ENCODE measurements around the gene MVP.
A peak's percentile ranks its signal among the peaks of the same experiment; 100 is the strongest.

Gene MVP

DNA sequence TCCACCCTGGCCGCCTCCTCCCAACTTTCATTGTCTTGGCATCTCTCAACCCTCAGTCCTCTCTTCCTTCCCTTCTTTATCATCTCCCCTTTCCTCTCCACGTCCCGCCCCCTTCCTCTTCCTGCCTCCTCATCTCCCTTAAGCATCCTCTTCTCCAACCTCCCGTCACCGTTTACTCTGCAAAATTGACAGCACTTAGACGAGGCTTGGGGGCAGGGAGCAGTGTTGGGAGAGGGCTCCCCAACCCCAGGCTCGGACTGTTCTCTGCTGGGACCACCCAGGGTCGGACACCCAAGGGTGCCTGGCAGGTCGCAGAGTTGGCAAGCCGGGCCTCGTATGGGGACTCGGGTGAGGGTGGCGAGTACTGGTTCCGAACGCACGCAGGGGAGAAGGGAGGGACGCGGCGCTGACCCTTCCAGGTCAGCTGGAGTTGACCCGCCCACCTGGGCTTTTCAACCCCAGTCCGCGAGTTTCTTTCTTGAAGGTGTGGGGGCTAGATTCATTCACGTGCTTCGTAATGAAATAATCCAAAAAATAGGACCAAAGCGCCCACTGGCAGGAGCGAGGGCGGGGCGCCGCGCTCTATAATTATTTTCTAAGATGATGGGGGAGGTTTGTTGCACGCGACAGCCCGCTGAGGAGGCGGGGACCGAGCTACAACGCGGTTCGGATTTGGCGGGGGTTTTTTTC, 5.1 kb upstream of the MVP start:
- TF ChIP-seq ZFP3 (CRISPR knock-in tag; IDR thresholded peaks at IDR 0.05) = no peak
- no peak for TF ChIP-seq RARB (CRISPR knock-in tag; IDR thresholded peaks at IDR 0.05)
- TF ChIP-seq, protein P1, sequence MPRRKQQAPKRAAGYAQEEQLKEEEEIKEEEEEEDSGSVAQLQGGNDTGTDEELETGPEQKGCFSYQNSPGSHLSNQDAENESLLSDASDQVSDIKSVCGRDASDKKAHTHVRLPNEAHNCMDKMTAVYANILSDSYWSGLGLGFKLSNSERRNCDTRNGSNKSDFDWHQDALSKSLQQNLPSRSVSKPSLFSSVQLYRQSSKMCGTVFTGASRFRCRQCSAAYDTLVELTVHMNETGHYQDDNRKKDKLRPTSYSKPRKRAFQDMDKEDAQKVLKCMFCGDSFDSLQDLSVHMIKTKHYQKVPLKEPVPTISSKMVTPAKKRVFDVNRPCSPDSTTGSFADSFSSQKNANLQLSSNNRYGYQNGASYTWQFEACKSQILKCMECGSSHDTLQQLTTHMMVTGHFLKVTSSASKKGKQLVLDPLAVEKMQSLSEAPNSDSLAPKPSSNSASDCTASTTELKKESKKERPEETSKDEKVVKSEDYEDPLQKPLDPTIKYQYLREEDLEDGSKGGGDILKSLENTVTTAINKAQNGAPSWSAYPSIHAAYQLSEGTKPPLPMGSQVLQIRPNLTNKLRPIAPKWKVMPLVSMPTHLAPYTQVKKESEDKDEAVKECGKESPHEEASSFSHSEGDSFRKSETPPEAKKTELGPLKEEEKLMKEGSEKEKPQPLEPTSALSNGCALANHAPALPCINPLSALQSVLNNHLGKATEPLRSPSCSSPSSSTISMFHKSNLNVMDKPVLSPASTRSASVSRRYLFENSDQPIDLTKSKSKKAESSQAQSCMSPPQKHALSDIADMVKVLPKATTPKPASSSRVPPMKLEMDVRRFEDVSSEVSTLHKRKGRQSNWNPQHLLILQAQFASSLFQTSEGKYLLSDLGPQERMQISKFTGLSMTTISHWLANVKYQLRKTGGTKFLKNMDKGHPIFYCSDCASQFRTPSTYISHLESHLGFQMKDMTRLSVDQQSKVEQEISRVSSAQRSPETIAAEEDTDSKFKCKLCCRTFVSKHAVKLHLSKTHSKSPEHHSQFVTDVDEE (CRISPR knock-in tag; IDR thresholded peaks at IDR 0.05) = no peak
- TF ChIP-seq SNAI2 (CRISPR knock-in tag; IDR thresholded peaks at IDR 0.05) = no peak
- no peak for TF ChIP-seq CSDC2 (CRISPR knock-in tag; IDR thresholded peaks at IDR 0.05)
- no peak for TF ChIP-seq BACH2 (CRISPR knock-in tag; IDR thresholded peaks at IDR 0.05; ENCODE audit: borderline replicate concordance)
- no peak for TF ChIP-seq ZC3H10 (CRISPR knock-in tag; IDR thresholded peaks at IDR 0.05)
- ATAC-seq = no peak

DNA sequence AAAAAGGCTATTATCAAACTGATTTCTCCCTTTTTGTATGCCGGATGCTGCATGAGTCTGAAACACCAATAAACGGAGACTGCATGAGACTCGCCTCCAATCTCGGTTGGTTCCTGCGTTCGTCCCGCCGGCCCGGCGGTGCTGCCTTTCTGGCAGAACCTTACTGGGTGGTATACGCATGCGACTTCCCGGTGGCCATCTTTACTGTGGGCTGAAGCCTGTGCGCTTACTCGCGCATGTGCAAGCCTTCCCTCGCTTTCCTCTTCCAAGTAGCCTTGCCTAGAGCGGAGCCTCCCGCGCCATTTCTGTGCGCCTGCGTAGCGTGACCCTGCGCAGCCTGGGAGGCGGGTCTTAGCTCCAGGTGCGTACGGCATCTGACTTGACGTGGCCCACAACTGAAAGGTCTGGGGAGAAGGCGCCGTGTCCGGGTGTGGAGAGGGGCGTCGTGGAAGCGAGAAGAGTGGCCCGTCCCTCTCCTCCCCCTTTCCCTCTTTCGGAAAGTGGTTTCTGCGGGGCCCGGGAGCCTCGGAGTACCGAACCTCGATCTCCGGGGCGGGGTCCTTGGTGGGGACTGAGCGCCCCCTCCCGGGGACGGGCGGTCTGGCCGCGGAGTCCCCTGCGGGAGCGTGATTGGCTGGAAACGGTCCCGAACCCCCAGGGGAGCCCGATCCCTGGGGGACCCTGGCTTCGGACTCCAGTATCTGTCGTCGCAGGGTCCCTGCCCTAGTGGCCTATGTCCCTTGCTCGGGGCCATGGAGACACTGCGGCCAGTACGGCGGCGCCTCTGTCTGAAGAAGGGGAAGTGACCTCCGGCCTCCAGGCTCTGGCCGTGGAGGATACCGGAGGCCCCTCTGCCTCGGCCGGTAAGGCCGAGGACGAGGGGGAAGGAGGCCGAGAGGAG, 4.2 kb upstream of the MVP start, which contains the start of gene PAGR1:
Gene PAGR1 (plus strand): TSS at position 360 of the 901 bp plus-strand sequence. CDS start 374 bp downstream, at position 734.
- TF ChIP-seq, protein P2, sequence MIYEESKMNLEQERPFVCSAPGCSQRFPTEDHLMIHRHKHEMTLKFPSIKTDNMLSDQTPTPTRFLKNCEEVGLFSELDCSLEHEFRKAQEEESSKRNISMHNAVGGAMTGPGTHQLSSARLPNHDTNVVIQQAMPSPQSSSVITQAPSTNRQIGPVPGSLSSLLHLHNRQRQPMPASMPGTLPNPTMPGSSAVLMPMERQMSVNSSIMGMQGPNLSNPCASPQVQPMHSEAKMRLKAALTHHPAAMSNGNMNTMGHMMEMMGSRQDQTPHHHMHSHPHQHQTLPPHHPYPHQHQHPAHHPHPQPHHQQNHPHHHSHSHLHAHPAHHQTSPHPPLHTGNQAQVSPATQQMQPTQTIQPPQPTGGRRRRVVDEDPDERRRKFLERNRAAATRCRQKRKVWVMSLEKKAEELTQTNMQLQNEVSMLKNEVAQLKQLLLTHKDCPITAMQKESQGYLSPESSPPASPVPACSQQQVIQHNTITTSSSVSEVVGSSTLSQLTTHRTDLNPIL (CRISPR knock-in tag; IDR thresholded peaks at IDR 0.05; ENCODE audit: low read depth) = no peak
- peak; percentile 60 for ATAC-seq

DNA sequence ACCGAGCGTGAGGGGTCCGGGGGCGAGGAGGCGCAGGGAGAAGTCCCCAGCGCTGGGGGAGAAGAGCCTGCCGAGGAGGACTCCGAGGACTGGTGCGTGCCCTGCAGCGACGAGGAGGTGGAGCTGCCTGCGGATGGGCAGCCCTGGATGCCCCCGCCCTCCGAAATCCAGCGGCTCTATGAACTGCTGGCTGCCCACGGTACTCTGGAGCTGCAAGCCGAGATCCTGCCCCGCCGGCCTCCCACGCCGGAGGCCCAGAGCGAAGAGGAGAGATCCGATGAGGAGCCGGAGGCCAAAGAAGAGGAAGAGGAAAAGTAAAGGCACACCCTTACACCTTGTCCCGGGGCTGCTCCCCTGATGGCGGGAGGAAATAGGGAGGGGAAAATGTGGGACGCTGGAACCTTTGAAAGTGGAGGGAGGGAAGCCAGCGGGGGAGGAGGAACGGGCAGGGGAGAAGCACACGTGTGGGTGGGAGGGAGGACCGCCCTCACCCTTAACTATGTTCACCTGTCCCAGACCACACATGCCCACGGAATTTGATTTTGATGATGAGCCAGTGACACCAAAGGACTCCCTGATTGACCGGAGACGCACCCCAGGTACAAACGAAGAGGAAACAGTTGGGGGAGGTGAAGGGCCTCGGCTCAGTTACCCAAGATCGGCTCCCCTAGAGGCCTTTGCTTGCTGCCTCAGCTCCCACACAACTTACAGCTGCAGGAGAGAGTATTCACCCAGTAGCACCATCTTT, 3.4 kb upstream of the MVP start:
- ATAC-seq = peak; percentile 49
- no peak for TF ChIP-seq ZNF8 (CRISPR knock-in tag; IDR thresholded peaks at IDR 0.05)
- no peak for TF ChIP-seq PPARA (CRISPR knock-in tag; IDR thresholded peaks at IDR 0.05; ENCODE audit: borderline replicate concordance)
- no peak for TF ChIP-seq RARB (CRISPR knock-in tag; IDR thresholded peaks at IDR 0.05)
- no peak for TF ChIP-seq ZC3H10 (CRISPR knock-in tag; IDR thresholded peaks at IDR 0.05)
- no peak for TF ChIP-seq ARNTL (CRISPR knock-in tag; IDR thresholded peaks at IDR 0.05; ENCODE audit: borderline replicate concordance, low read depth)
- no peak for TF ChIP-seq TCF4 (CRISPR knock-in tag; IDR thresholded peaks at IDR 0.05; ENCODE audit: borderline replicate concordance)
- TF ChIP-seq ISL1 (CRISPR knock-in tag; IDR thresholded peaks at IDR 0.05) = no peak
- TF ChIP-seq ZNF565 (CRISPR knock-in tag; conservative IDR thresholded peaks at IDR 0.05; ENCODE audit: low read depth) = no peak
- no peak for TF ChIP-seq ZFP3 (CRISPR knock-in tag; IDR thresholded peaks at IDR 0.05)
- TF ChIP-seq, protein P2 (CRISPR knock-in tag; IDR thresholded peaks at IDR 0.05; ENCODE audit: low read depth) = no peak
- TF ChIP-seq, protein P3, sequence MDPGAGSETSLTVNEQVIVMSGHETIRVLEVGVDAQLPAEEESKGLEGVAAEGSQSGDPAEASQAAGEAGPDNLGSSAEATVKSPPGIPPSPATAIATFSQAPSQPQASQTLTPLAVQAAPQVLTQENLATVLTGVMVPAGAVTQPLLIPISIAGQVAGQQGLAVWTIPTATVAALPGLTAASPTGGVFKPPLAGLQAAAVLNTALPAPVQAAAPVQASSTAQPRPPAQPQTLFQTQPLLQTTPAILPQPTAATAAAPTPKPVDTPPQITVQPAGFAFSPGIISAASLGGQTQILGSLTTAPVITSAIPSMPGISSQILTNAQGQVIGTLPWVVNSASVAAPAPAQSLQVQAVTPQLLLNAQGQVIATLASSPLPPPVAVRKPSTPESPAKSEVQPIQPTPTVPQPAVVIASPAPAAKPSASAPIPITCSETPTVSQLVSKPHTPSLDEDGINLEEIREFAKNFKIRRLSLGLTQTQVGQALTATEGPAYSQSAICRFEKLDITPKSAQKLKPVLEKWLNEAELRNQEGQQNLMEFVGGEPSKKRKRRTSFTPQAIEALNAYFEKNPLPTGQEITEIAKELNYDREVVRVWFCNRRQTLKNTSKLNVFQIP (CRISPR knock-in tag; IDR thresholded peaks at IDR 0.05; ENCODE audit: borderline replicate concordance, low read depth) = no peak
- TF ChIP-seq CSDC2 (CRISPR knock-in tag; IDR thresholded peaks at IDR 0.05) = no peak
- no peak for TF ChIP-seq TOX (CRISPR knock-in tag; IDR thresholded peaks at IDR 0.05; ENCODE audit: borderline replicate concordance)
- no peak for TF ChIP-seq GLIS3 (CRISPR knock-in tag; IDR thresholded peaks at IDR 0.05)
- TF ChIP-seq, protein P4, sequence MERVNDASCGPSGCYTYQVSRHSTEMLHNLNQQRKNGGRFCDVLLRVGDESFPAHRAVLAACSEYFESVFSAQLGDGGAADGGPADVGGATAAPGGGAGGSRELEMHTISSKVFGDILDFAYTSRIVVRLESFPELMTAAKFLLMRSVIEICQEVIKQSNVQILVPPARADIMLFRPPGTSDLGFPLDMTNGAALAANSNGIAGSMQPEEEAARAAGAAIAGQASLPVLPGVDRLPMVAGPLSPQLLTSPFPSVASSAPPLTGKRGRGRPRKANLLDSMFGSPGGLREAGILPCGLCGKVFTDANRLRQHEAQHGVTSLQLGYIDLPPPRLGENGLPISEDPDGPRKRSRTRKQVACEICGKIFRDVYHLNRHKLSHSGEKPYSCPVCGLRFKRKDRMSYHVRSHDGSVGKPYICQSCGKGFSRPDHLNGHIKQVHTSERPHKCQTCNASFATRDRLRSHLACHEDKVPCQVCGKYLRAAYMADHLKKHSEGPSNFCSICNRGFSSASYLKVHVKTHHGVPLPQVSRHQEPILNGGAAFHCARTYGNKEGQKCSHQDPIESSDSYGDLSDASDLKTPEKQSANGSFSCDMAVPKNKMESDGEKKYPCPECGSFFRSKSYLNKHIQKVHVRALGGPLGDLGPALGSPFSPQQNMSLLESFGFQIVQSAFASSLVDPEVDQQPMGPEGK (CRISPR knock-in tag; IDR thresholded peaks at IDR 0.05; ENCODE audit: borderline replicate concordance) = no peak
- TF ChIP-seq, protein P5, sequence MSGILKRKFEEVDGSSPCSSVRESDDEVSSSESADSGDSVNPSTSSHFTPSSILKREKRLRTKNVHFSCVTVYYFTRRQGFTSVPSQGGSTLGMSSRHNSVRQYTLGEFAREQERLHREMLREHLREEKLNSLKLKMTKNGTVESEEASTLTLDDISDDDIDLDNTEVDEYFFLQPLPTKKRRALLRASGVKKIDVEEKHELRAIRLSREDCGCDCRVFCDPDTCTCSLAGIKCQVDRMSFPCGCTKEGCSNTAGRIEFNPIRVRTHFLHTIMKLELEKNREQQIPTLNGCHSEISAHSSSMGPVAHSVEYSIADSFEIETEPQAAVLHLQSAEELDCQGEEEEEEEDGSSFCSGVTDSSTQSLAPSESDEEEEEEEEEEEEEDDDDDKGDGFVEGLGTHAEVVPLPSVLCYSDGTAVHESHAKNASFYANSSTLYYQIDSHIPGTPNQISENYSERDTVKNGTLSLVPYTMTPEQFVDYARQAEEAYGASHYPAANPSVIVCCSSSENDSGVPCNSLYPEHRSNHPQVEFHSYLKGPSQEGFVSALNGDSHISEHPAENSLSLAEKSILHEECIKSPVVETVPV (CRISPR knock-in tag; IDR thresholded peaks at IDR 0.05) = no peak
- TF ChIP-seq ESRRG (CRISPR knock-in tag; IDR thresholded peaks at IDR 0.05) = no peak
- no peak for TF ChIP-seq ZNF70 (CRISPR knock-in tag; IDR thresholded peaks at IDR 0.05)

Measured in SK-N-SH treated with all-trans-retinoic acid at 6 μM for 48 hours (cell line).